Cardiac fibroblast (primary cell): ENCODE results near the gene LMCD1.

Source experiments
- DNase-seq, 2 donors: peaks; one replicate each; pipeline versions ENCODE4 v3.0.0 to v3.0.0-alpha.2; 2010; ENCODE audit warnings: low read depth in 2 of 2
- H3K4me3 ChIP-seq, 2 donors: replicated peaks in 1 of 2; 1 replicate in 1 of 2; 2 replicates in 1 of 2; pipeline ENCODE4 v1.5.1; 2011; ENCODE audit warnings: low read depth in 2 of 2, low read length in 2 of 2, mild to moderate bottlenecking in 2 of 2, moderate library complexity in 1 of 2
- TF ChIP-seq, protein P1 (sequence below): IDR thresholded peaks from one replicate; pipeline ENCODE4 v1.5.1; 2011; ENCODE audit warnings: low read depth, mild to moderate bottlenecking, low read length, inconsistent platforms

The LMCD1 gene

DNA sequence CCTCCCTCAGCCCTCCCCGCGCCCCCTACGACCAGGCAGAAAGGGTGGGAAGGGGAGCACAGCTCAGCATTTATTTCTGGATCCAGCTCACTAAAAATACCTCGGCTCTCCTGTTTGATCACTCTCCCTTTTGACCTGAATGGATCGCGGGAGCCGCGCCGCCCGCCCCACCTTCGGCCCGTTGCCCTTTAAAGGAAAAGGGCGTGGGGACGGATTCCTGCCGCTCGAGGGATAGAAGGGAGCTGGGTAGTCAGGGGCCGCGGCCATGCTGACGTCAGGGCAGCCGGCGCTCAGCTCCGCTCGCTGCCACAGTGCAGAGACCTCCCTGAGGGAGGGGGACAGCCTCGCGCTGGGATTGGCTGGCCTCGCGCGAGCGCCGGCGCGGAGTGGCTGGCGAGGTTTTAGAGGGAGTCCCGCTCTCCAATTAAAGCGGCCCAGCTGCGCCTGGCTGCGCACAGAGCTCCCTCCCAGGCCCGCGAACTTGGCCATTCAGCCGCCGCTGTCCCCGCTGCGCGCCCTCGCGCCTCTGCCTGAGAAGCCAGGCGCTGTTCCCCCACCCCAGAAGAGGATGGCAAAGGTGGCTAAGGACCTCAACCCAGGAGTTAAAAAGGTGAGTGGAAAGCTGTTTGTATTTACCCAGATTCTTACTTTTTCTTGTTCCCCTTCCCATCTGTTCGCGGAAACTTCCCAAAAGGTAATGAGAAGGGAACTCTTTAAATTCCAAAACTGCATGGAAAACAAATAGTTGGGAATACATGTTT, at the start of gene LMCD1:
Gene LMCD1 (plus strand): TSS at position 453 of the 761 bp plus-strand sequence. CDS start 116 bp downstream, at position 569.
- DNase-seq, result peak; percentile 96 to 98
- TF ChIP-seq, protein P1, sequence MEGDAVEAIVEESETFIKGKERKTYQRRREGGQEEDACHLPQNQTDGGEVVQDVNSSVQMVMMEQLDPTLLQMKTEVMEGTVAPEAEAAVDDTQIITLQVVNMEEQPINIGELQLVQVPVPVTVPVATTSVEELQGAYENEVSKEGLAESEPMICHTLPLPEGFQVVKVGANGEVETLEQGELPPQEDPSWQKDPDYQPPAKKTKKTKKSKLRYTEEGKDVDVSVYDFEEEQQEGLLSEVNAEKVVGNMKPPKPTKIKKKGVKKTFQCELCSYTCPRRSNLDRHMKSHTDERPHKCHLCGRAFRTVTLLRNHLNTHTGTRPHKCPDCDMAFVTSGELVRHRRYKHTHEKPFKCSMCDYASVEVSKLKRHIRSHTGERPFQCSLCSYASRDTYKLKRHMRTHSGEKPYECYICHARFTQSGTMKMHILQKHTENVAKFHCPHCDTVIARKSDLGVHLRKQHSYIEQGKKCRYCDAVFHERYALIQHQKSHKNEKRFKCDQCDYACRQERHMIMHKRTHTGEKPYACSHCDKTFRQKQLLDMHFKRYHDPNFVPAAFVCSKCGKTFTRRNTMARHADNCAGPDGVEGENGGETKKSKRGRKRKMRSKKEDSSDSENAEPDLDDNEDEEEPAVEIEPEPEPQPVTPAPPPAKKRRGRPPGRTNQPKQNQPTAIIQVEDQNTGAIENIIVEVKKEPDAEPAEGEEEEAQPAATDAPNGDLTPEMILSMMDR, result no peak
- peak within 1 kb of the TSS; percentile 54 to 61 for H3K4me3 ChIP-seq

- DNase-seq, result no peak
- H3K4me3 ChIP-seq, result no peak overlapping the region
- TF ChIP-seq, protein P1, result no peak
These were observed 49.5 kb upstream of the LMCD1 start for GRCh38 chr3:8452112-8452511.

GRCh38 chr3:8453153-8453552, 48.5 kb upstream of the LMCD1 start:
- H3K4me3 ChIP-seq, result no peak overlapping the region
- DNase-seq, result no peak
- TF ChIP-seq, protein P1, result no peak

GRCh38 chr3:8455526-8456411, 45.9 kb upstream of the LMCD1 start:
- DNase-seq, result peak; percentile 29 to 38
- TF ChIP-seq, protein P1, result no peak
- no peak overlapping the region for H3K4me3 ChIP-seq

- TF ChIP-seq, protein P1, result no peak
- no peak overlapping the region for H3K4me3 ChIP-seq
- no peak for DNase-seq
These were observed 45.2 kb upstream of the LMCD1 start for GRCh38 chr3:8456412-8456811.

DNA sequence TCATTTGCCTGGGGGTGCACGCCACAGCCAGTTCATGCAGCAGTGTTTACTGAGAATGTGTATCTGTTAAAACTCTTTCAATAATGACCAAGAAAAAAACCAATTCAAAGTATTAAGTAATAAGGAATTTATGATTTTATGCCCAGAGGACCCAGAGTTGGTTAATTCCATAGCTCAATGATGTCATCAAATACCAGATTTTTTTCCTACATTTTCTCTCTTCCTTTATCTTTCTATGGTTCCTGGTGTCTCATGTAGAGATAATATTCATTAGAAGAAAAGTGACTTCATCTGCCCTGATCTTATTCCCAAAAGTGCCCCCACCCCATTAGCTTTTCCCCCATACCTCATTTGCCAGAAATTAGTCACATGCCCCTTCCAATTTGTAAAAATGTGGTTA, 44.6 kb upstream of the LMCD1 start:
- TF ChIP-seq, protein P1, result no peak
- DNase-seq, result peak; percentile 64 to 72
- no peak overlapping the region for H3K4me3 ChIP-seq
